Omental fat pad (tissue), 4 donors: ENCODE measurements around the gene THRB. TPM values are rescaled to one million over a fixed set of nuclear protein-coding genes. Genes with fewer than 3 reads are reported as not detected.

Experiments
- ATAC-seq: fragments of 150-250 bp; one replicate; pipeline ENCODE4 v1.9.1; 2016; ENCODE audit warnings: mild to moderate bottlenecking, moderate library complexity; ENCODE audit not compliant: low FRiP score
- DNase-seq: peaks from one replicate; pipeline ENCODE4 v3.0.0-alpha.2; 2019; ENCODE audit warnings: low spot score
- CTCF ChIP-seq, 3 donors: fragments of 450-650 bp; IDR thresholded peaks; one replicate each; pipeline ENCODE4 v1.5.1; 2016 to 2017; ENCODE audit warnings: antibody characterized with exemption in 3 of 3, mild to moderate bottlenecking in 3 of 3, moderate library complexity in 2 of 3
- total RNA-seq, 4 donors: library from RNA; depleted of rRNA; stranded (reverse); fragments of >200 nt; gene quantifications; one replicate each; pipeline ENCODE4 v1.1.0, GENCODE V29; 2016

The THRB gene
- total RNA-seq, 4 donors from 2014 or later, result 18.6 to 28.0 (median 23.9) TPM

DNA sequence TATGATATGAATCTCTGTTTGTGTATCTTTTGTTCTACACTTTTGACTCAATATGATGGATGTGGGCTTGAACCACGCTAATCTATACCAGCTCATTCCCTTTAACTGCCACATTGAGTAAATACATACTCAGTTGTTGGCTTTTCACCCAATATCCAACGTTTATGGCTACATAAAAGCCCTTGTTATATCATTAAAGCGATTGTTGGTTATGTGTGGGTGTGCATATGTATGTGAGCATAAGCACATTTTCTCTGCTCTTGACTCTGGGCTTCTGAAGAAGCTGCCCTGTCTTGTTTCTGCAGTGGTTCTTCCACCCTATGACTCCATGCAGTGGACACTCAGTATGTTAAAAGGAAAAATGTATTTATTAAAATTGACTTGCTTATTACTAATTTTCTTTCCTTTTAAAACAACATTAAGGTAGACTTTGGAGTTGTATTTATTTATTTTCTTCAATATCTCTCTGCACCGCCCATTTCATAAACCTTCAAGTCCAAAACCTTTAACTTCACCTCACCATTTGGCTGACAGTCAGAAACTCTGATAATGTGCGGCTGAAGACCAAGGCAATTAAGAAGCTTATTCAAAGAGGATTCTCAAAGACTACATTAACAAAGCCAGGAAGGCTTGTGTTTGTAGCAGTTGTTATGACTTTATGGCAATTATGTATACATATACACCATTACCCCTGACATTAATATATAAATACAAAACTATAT, 156.1 kb downstream of the THRB start:
- no peak for TF ChIP-seq CTCF (IDR thresholded peaks at IDR 0.05)

GRCh38 chr3:24336101-24336500, 158.5 kb downstream of the THRB start:
- TF ChIP-seq CTCF (IDR thresholded peaks at IDR 0.05), result no peak
- ATAC-seq (no peak), DNase-seq (no peak)

More for the DNA sequence above, 156.1 kb downstream of the THRB start:
- ATAC-seq, result no peak
- DNase-seq, result no peak

- ATAC-seq, result no peak
- no peak for DNase-seq
- TF ChIP-seq CTCF (IDR thresholded peaks at IDR 0.05), result no peak
These were observed 162.6 kb downstream of the THRB start for GRCh38 chr3:24332092-24332491.

GRCh38 chr3:24323272-24323671, 171.4 kb downstream of the THRB start:
- ATAC-seq (no peak), DNase-seq (no peak)
- no peak for TF ChIP-seq CTCF (IDR thresholded peaks at IDR 0.05)

DNA sequence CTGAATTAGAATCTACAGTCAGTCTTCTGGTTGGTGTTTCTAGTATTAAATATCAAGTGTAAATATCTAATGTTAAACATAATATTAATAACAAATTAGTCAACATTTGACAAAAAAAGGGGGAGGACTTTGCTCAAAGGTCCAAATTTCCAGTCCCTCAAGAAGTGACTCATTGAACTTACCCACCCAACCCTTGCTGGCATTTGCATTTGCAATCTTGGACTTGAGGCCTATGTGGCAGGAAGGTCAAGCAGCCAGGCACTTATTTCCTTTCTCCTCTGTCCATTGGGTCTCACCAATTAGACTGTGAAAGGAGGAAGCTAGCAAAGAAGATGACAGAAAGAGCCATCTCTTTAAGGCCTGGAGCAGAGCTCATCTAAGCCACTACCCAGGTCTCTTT, 174.0 kb downstream of the THRB start:
- no peak for ATAC-seq
- no peak for DNase-seq
- TF ChIP-seq CTCF (IDR thresholded peaks at IDR 0.05), result no peak

DNA sequence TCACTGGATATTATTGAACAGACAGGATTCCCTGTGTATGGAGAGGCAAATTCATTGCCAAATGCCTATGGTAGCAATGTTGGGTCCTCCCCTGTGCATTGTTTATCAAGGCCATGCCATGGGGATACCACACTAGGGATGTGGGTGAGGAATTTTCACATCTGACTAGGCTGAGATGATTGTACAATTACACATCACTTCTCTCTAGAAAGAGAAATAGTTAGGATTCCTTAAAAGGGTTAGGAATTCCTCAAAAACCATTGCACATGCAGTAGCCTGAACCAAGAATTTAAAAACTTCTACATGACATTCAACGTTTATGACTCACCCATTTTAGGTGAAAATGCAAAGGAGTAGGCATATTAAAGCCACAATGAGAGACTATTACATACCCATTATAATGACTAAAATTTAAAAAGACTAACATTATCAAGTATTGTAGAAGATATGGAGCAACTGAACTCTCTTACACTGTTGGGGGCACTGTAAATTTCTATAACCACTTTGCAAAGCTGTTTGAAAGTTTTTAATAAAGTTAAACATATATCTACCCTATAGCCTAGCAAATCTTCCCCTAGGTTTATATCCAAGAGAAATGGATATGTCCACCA, 175.9 kb downstream of the THRB start:
- no peak for TF ChIP-seq CTCF (IDR thresholded peaks at IDR 0.05)
- ATAC-seq (no peak), DNase-seq (no peak)

DNA sequence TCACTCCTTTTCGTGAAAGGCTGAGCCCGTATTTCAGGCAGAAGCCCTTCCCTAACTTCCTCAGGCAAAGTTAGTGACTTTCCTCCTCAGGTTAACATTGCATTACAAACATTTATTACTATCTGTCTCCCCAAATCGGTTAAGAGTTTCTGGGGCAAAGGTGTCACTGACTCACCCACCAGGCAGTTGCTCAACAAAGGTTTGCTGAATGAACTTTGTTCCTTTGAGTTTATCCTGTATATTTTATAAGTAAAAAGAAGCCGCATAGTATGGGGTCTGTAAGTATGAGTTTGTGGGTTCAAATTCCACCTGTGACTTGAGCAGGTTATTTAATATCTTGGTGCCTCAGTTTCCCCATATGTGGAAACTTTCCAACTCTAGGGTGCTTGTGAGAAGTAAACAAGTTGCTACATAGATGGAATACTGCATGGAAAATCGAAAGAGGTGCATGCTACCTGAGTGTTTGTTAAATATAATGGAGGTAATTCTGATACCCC, 177.7 kb downstream of the THRB start:
- no peak for ATAC-seq
- DNase-seq, result no peak
- no peak for TF ChIP-seq CTCF (IDR thresholded peaks at IDR 0.05)
